Occipital lobe (tissue), 3 donors: Measurements from ENCODE around the gene HSD17B7. TPM values are rescaled to one million over a fixed set of nuclear protein-coding genes. Genes with fewer than 3 reads are reported as not detected.

Experiments
- DNase-seq: peaks from one replicate; lab custom pipeline; 2025; lab: John Stamatoyannopoulos, UW
- small RNA-seq: library from RNA; depleted of rRNA; stranded (forward); fragments of <200 nt; gene quantifications from one replicate; pipeline ENCODE3, GENCODE V24; 2014
- total RNA-seq: library from RNA; depleted of rRNA; stranded (reverse); fragments of >200 nt; gene quantifications from one replicate; pipeline ENCODE4 v1.2.3, GENCODE V29; 2014

HSD17B7 gene
- total RNA-seq, 1 donor from 2014 or later = 27.3 TPM

GRCh38 chr1:162856260-162856659, 65.8 kb downstream of the HSD17B7 start:
- no peak for DNase-seq

- DNase-seq = no peak
Measured at GRCh38 chr1:162857850-162858249, 67.3 kb downstream of the HSD17B7 start.

DNA sequence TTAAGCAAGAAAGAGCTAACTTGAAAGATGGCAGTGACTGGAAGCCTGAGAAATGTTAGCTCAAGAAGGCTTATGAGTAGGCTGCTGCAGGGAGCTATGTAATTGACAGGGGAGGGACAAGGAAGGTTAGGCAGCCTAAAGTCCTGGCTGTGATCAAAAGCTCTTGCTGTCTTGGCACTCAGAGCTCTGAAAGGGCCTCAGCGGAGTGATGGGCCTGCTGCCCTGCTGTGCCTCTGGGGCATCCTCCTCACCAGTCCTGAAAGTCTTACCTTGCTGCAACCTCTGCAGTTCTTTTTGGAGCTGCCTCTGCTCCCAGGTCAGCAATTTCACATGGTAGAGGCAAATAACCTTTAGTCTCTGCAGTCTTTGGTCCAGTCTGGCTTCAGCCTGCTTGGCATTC, 68.7 kb downstream of the HSD17B7 start:
- DNase-seq = no peak

DNA sequence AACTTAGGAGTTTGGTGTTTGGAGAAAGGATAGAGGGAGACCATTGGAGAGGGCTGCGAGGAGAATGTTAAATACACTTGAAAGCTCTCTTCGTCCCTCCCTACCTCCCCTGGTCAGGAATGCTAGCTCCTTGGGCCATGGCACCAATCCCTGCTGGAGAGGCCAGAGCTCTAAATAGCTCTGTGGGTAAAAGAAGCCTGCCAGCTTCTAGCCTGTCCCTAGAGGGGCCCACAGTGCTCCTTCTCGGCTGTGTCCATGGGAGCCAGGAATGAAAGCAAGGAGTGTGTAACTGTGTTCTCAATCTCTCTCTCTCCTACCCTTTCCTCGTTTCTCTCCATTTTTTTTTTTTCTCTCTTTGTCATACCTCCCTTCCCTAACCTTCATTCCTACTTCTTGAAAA, 70.6 kb downstream of the HSD17B7 start, which contains the start of gene CCDC190:
Gene CCDC190 (minus strand): TSS at position 75 of the 400 bp plus-strand sequence. CDS start 1,529 bp downstream, outside the sequence.
- DNase-seq = no peak

DNA sequence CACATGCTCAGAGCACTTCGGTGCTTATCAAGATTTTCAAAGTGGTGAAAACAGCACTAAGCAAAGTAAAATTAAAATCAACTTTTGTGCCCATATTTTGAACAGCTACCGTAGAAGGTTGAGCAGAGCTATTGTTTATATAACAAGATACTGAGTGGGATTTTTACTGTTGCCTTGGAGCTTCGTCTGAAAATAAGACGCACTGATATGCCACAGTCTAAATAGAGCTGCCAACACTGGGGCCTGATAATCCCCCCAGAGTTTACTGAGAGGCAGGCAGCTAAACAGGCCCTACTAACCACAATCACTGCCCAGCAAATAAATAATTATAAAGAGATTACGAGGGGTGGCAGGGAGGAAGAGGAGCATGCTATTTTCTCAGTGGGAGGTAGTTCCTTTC, 71.1 kb downstream of the HSD17B7 start:
- no peak for DNase-seq

Small RNA genes lying within 50 kb of the gene (small RNA-seq; reads per million reads assigned to genes)
- gene RN7SL861P = not detected

Other genes with a start within 250 kb of the HSD17B7 start
- 45.7 TPM for gene UAP1, start 229.0 kb upstream of the HSD17B7 start, total RNA-seq
- gene DDR2, start 158.2 kb upstream of the HSD17B7 start, total RNA-seq = 7.5 TPM
- gene CCDC190, start 70.5 kb downstream of the HSD17B7 start, total RNA-seq = 0.31 TPM